Gastroesophageal sphincter (tissue), 4 donors: Measurements from ENCODE around the gene IRX1. TPM values are rescaled to one million over a fixed set of nuclear protein-coding genes. Genes with fewer than 3 reads are reported as not detected.

Experiments
- ATAC-seq: fragments of 150-250 bp; one replicate; pipeline ENCODE4 v1.9.1; 2016; ENCODE audit warnings: mild to moderate bottlenecking, moderate library complexity
- H3K27ac ChIP-seq, 4 donors: fragments of 200-600 bp; sonication (generic) in 3 of 4; 1 replicate in 3 of 4; 2 replicates in 1 of 4; pipeline ENCODE4 v1.5.1; 2016 to 2019
- H3K27me3 ChIP-seq: fragments of 200-600 bp; sonication (generic); one replicate; pipeline ENCODE4 v1.5.1; 2019
- H3K36me3 ChIP-seq, 2 donors: fragments of 200-600 bp; sonication (generic); one replicate each; pipeline ENCODE4 v1.5.1; 2019; ENCODE audit warnings: control low read depth in 1 of 2
- H3K4me1 ChIP-seq, 3 donors: fragments of 200-600 bp; sonication (generic); 1 replicate in 2 of 3; 2 replicates in 1 of 3; pipeline ENCODE4 v1.5.1; 2016 to 2019; ENCODE audit warnings: control low read depth in 2 of 3
- H3K4me3 ChIP-seq, 2 donors: fragments of 200-600 bp; sonication (generic); one replicate each; pipeline ENCODE4 v1.5.1; 2019; ENCODE audit warnings: mild to moderate bottlenecking in 1 of 2, moderate library complexity in 1 of 2
- H3K9me3 ChIP-seq, 3 donors: fragments of 200-600 bp; sonication (generic); one replicate each; pipeline ENCODE4 v1.5.1; 2017 to 2019; ENCODE audit warnings: control low read depth in 2 of 3
- EP300 ChIP-seq: sonication (generic); formaldehyde crosslinking; IDR thresholded peaks from one replicate; pipeline ENCODE4 v1.6.1; 2017; ENCODE audit warnings: antibody characterized with exemption, mild to moderate bottlenecking
- POLR2A ChIP-seq, 2 donors: fragments of 450-650 bp; IDR thresholded peaks; one replicate each; pipeline ENCODE4 v1.6.1; 2017; ENCODE audit warnings: antibody characterized with exemption in 2 of 2, mild to moderate bottlenecking in 2 of 2, moderate library complexity in 1 of 2
- POLR2AphosphoS5 ChIP-seq: sonication (generic); formaldehyde crosslinking; IDR thresholded peaks from one replicate; pipeline ENCODE4 v1.6.1; 2017; ENCODE audit warnings: antibody characterized with exemption
- WGBS, 2 donors: methylation state at CpG; one replicate each; pipeline ENCODE4 v1.1.5; 2018; ENCODE audit warnings: low coverage in 1 of 2; 5-methylcytosine and 5-hydroxymethylcytosine counted together
- total RNA-seq, 4 donors: library from RNA; depleted of rRNA; stranded (reverse); fragments of >200 nt; gene quantifications; one replicate each; pipeline ENCODE4 v1.1.0, GENCODE V29; 2016
- TF ChIP-seq, protein P1 (sequence below), 4 experiments: fragments of 200-600 bp in 2 of 4; fragments of 450-650 bp in 2 of 4; sonication (generic) in 1 of 4; IDR thresholded peaks; one replicate each; pipeline ENCODE4 v1.5.1; 2017 to 2019; ENCODE audit warnings: antibody characterized with exemption in 4 of 4, mild to moderate bottlenecking in 2 of 4, moderate library complexity in 2 of 4

Gene IRX1
- total RNA-seq, 4 donors from 2014 or later: 0.39 to 2.0 TPM; not detected in 2

- no peaks in the 10 kb centered on the region for H3K9me3 ChIP-seq
- WGBS, 2 donors: 2 to 3% methylated on average over 10 to 16 of the region's 51 CpGs
- H3K27ac ChIP-seq: no peak overlapping the region
- TF ChIP-seq POLR2AphosphoS5: no peak
- H3K4me1 ChIP-seq: peaks cover 0 to 30% (median 18%) of the 10 kb centered on the region in 3 donors
- H3K4me3 ChIP-seq: no peak overlapping the region
- peaks cover 100% of the 10 kb centered on the region for H3K27me3 ChIP-seq
- H3K36me3 ChIP-seq: no peaks in the 10 kb centered on the region
- no peak for ATAC-seq
These were observed 5.3 kb upstream of the IRX1 start for GRCh38 chr5:3590161-3590966.

DNA sequence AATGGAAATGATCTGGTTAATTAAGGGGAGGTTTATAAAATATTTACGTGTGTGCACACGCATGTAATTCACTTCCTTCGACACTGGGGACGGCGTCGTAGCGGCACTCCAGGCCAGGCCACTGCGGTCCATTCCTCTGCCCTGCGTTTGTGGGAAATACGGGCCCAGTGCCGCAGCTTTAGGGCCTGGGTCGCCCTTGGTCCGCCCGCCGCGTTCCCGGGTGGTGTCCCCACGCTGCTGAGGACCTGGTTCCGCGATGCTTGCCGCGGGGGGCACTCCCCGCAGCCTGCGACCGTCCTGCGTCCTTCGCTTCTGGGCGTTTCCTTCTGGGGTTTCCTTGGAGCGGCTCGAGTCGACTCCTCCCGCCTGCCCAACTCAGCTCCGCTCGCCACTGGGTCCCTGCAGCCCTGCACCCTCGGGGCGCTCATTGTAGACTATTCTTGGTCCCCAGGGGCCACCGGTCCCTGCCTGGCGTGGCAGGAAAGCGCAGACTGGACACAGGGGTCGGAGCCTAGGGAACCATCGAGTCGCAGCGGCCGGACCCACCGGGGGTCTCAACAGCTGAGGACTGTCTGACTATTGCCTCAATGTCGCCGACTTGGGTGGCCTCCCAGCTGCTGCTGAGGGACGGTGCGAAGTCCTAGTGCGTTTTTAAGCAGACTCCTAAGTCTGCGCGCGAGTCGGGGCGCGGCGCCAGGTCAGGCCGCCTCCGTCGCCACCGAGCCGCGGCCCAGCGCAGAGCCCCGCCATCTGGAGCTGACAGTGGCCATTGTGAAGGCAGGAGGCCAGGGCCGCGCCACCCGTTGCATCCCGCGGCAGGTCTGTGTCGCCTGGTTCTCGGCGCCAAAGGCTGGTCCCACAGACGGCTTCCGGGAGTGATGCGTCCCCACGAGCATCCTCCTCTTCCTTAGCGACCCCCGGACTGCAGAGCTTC is 4.4 kb upstream of the IRX1 start:
- no peak for TF ChIP-seq EP300
- TF ChIP-seq POLR2AphosphoS5: no peak
- no peak for TF ChIP-seq POLR2A (IDR thresholded peaks at IDR 0.05)
- TF ChIP-seq, protein P1, sequence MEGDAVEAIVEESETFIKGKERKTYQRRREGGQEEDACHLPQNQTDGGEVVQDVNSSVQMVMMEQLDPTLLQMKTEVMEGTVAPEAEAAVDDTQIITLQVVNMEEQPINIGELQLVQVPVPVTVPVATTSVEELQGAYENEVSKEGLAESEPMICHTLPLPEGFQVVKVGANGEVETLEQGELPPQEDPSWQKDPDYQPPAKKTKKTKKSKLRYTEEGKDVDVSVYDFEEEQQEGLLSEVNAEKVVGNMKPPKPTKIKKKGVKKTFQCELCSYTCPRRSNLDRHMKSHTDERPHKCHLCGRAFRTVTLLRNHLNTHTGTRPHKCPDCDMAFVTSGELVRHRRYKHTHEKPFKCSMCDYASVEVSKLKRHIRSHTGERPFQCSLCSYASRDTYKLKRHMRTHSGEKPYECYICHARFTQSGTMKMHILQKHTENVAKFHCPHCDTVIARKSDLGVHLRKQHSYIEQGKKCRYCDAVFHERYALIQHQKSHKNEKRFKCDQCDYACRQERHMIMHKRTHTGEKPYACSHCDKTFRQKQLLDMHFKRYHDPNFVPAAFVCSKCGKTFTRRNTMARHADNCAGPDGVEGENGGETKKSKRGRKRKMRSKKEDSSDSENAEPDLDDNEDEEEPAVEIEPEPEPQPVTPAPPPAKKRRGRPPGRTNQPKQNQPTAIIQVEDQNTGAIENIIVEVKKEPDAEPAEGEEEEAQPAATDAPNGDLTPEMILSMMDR (IDR thresholded peaks at IDR 0.05): no peak
- peak; percentile 27 for ATAC-seq
- Histone ChIP-seq H3K4me3 (no peak overlapping the region), H3K9me3 (no peaks in the 10 kb centered on the region), H3K27me3 (peaks cover 100% of the 10 kb centered on the region), H3K36me3 (no peaks in the 10 kb centered on the region), H3K4me1 (peaks cover 0 to 38% (median 20%) of the 10 kb centered on the region in 3 donors), H3K27ac (no peak overlapping the region)
- WGBS, 2 donors: 1 to 3% methylated on average over 9 to 14 of the region's 79 CpGs

- Histone ChIP-seq H3K36me3 (no peaks in the 10 kb centered on the region), H3K4me3 (no peak overlapping the region), H3K27ac (no peak overlapping the region), H3K27me3 (peaks cover 100% of the 10 kb centered on the region), H3K9me3 (no peaks in the 10 kb centered on the region), H3K4me1 (peaks cover 0 to 47% (median 20%) of the 10 kb centered on the region in 3 donors)
- no peak for ATAC-seq
- 0% methylated on average over 1 of the region's 22 CpGs; no CpG with 5 or more reads in 1 of the 2 donors for WGBS, 2 donors
- TF ChIP-seq EP300: no peak
- no peak for TF ChIP-seq POLR2A (IDR thresholded peaks at IDR 0.05)
- TF ChIP-seq, protein P1 (IDR thresholded peaks at IDR 0.05): no peak
- TF ChIP-seq POLR2AphosphoS5: no peak
These were observed 3.3 kb upstream of the IRX1 start for GRCh38 chr5:3592298-3592697.

- 2 to 6% methylated on average over 10 to 11 of the region's 28 CpGs for WGBS, 2 donors
- no peak overlapping the region for H3K27ac ChIP-seq
- H3K9me3 ChIP-seq: no peaks in the 10 kb centered on the region
- H3K4me3 ChIP-seq: peak overlapping the region in 1 of 2 donors; percentile 32
- peaks cover 100% of the 10 kb centered on the region for H3K27me3 ChIP-seq
- no peak for TF ChIP-seq EP300
- no peak for TF ChIP-seq POLR2A (IDR thresholded peaks at IDR 0.05)
- TF ChIP-seq, protein P1 (IDR thresholded peaks at IDR 0.05): no peak
- TF ChIP-seq POLR2AphosphoS5: no peak
- no peaks in the 10 kb centered on the region for H3K36me3 ChIP-seq
- peaks cover 0 to 49% (median 20%) of the 10 kb centered on the region in 3 donors for H3K4me1 ChIP-seq
- no peak for ATAC-seq
These were observed 1.7 kb upstream of the IRX1 start for GRCh38 chr5:3593771-3594509.
